Uterus (tissue), 4 donors: ENCODE results near the gene TSPAN9. TPM values are rescaled to one million over a fixed set of nuclear protein-coding genes. Genes with fewer than 3 reads are reported as not detected.

Experiments used
- DNase-seq, 2 donors: peaks; one replicate each; pipeline ENCODE4 v3.0.0-alpha.2; 2019 to 2020
- H3K27ac ChIP-seq, 2 donors: fragments of 200-600 bp; sonication (generic); 1 replicate in 1 of 2; 2 replicates in 1 of 2; pipeline ENCODE4 v1.5.1; 2016 to 2018
- H3K27me3 ChIP-seq, 2 donors: fragments of 200-600 bp; sonication (generic); one replicate each; pipeline ENCODE4 v1.5.1; 2018 to 2019; ENCODE audit warnings: control low read depth in 1 of 2
- H3K36me3 ChIP-seq, 2 donors: fragments of 200-600 bp; sonication (generic); one replicate each; pipeline ENCODE4 v1.5.1; 2019; ENCODE audit warnings: control low read depth in 1 of 2
- H3K4me1 ChIP-seq, 2 donors: fragments of 200-600 bp; sonication (generic); one replicate each; pipeline ENCODE4 v1.5.1; 2018 to 2019; ENCODE audit warnings: control low read depth in 1 of 2
- H3K4me3 ChIP-seq, 2 donors: fragments of 200-600 bp; sonication (generic); 1 replicate in 1 of 2; 2 replicates in 1 of 2; pipeline ENCODE4 v1.5.1; 2018 to 2019; ENCODE audit warnings: mild to moderate bottlenecking in 1 of 2
- H3K9me3 ChIP-seq, 2 donors: fragments of 200-600 bp; sonication (generic); one replicate each; pipeline ENCODE4 v1.5.1; 2019; ENCODE audit warnings: control low read depth in 1 of 2
- CTCF ChIP-seq, 4 experiments: fragments of 200-600 bp in 2 of 4; fragments of 450-650 bp in 2 of 4; sonication (generic) in 2 of 4; IDR thresholded peaks; one replicate each; pipeline ENCODE4 v1.5.1; 2016 to 2019; ENCODE audit warnings: antibody characterized with exemption in 4 of 4, mild to moderate bottlenecking in 2 of 4, moderate library complexity in 1 of 4
- POLR2A ChIP-seq, 2 donors: fragments of 450-650 bp; IDR thresholded peaks; one replicate each; pipeline ENCODE4 v1.6.1; 2016; ENCODE audit warnings: antibody characterized with exemption in 2 of 2, mild to moderate bottlenecking in 1 of 2, moderate library complexity in 1 of 2
- intact Hi-C: fragments of 100-400 bp; cut with DNase I; formaldehyde crosslinking; loops from one replicate; pipeline ENCODE4 v1.15.1; 2023; ENCODE audit warnings: low total_unique reads
- total RNA-seq, 4 donors: library from RNA; depleted of rRNA in 3 of 4; stranded (reverse); fragments of >200 nt in 3 of 4; gene quantifications; one replicate each; pipeline versions ENCODE4 v1.1.0 to v1.2.4, GENCODE V29; 2014 to 2023
- donor health status: DM: yes; HTN: yes; CAD: no.

TSPAN9 gene
- total RNA-seq, 4 donors from 2014 or later, result 47.9 to 106 (median 65.1) TPM

GRCh38 chr12:3219233-3219632 is 142.1 kb downstream of the TSPAN9 start:
- Histone ChIP-seq H3K27ac (peak overlapping the region; percentile 81 to 84), H3K4me3 (no peak overlapping the region), H3K36me3 (no peaks in the 10 kb centered on the region), H3K9me3 (no peaks in the 10 kb centered on the region), H3K4me1 (peaks cover 10 to 14% of the 10 kb centered on the region in 2 donors), H3K27me3 (no peaks in the 10 kb centered on the region)
- DNase-seq, result no peak
- intact Hi-C loops, result no loop called here
- no peak for TF ChIP-seq CTCF (IDR thresholded peaks at IDR 0.05)
- no peak for TF ChIP-seq POLR2A (IDR thresholded peaks at IDR 0.05)

- no peak for DNase-seq
- TF ChIP-seq POLR2A (IDR thresholded peaks at IDR 0.05) (no peak), CTCF (IDR thresholded peaks at IDR 0.05) (no peak)
- H3K9me3 ChIP-seq, result no peaks in the 10 kb centered on the region
- peaks cover 10 to 14% of the 10 kb centered on the region in 2 donors for H3K4me1 ChIP-seq
- H3K27ac ChIP-seq, result peak overlapping the region; percentile 81 to 84
- intact Hi-C loops, result no loop called here
- H3K27me3 ChIP-seq, result no peaks in the 10 kb centered on the region
- H3K4me3 ChIP-seq, result no peak overlapping the region
- no peaks in the 10 kb centered on the region for H3K36me3 ChIP-seq
Observed at GRCh38 chr12:3220382-3221321, 143.5 kb downstream of the TSPAN9 start.

- Histone ChIP-seq H3K27me3 (no peaks in the 10 kb centered on the region), H3K4me1 (peaks cover 10 to 14% of the 10 kb centered on the region in 2 donors), H3K9me3 (no peaks in the 10 kb centered on the region), H3K36me3 (no peaks in the 10 kb centered on the region), H3K27ac (no peak overlapping the region), H3K4me3 (no peak overlapping the region)
- no peak for DNase-seq
- no peak for TF ChIP-seq POLR2A (IDR thresholded peaks at IDR 0.05)
- TF ChIP-seq CTCF (IDR thresholded peaks at IDR 0.05), result no peak
- intact Hi-C loops, result no loop called here
Observed at GRCh38 chr12:3222306-3222705, 145.1 kb downstream of the TSPAN9 start.

GRCh38 chr12:3222979-3223378 is 145.8 kb downstream of the TSPAN9 start:
- Histone ChIP-seq H3K36me3 (no peaks in the 10 kb centered on the region), H3K4me1 (peaks cover 10 to 14% of the 10 kb centered on the region in 2 donors), H3K27me3 (no peaks in the 10 kb centered on the region), H3K27ac (no peak overlapping the region), H3K4me3 (no peak overlapping the region), H3K9me3 (no peaks in the 10 kb centered on the region)
- intact Hi-C loops, result no loop called here
- no peak for TF ChIP-seq CTCF (IDR thresholded peaks at IDR 0.05)
- TF ChIP-seq POLR2A (IDR thresholded peaks at IDR 0.05), result no peak
- no peak for DNase-seq
